GM19467 (cell line): ENCODE data around the gene ADGRL4.

Experiments used
- ATAC-seq: cut with Tn5 transposase; IDR thresholded peaks from one replicate; pipeline ENCODE4 v1.9.1; 2021; ENCODE audit warnings: mild to moderate bottlenecking, moderate library complexity; ENCODE audit not compliant: unreplicated experiment

ADGRL4 gene

GRCh38 chr1:78840453-78841271 lies 165.9 kb downstream of the ADGRL4 start:
- ATAC-seq = no peak
